ENCODE data around the gene GUCA1A.

GRCh38 chr6:42217157-42217518, 44.0 kb downstream of the GUCA1A start:
- TF ChIP-seq CTCF (conservative IDR thresholded peaks at IDR 0.05; ENCODE audit: low read depth, low read length) (no peak), EZH2 (IDR thresholded peaks at IDR 0.05; ENCODE audit: low read length, unreplicated experiment) (no peak), EZH2phosphoT487 (IDR thresholded peaks at IDR 0.05; ENCODE audit: borderline replicate concordance, low read length) (no peak)
